B cell (primary cell): Measurements from ENCODE around the gene AGR3.

Experiments
- EZH2 ChIP-seq: IDR thresholded peaks from 2 replicates; pipeline ENCODE4 v1.6.1; 2012; ENCODE audit warnings: borderline replicate concordance, low read depth, mild to moderate bottlenecking, moderate library complexity, low read length; ENCODE audit not compliant: insufficient read depth, poor library complexity, severe bottlenecking
- TF ChIP-seq, protein P1 (sequence below): fragments of 200-600 bp; IDR thresholded peaks from one replicate; pipeline ENCODE4 v1.8.0; 2022; ENCODE audit warnings: antibody characterized with exemption, mild to moderate bottlenecking

DNA sequence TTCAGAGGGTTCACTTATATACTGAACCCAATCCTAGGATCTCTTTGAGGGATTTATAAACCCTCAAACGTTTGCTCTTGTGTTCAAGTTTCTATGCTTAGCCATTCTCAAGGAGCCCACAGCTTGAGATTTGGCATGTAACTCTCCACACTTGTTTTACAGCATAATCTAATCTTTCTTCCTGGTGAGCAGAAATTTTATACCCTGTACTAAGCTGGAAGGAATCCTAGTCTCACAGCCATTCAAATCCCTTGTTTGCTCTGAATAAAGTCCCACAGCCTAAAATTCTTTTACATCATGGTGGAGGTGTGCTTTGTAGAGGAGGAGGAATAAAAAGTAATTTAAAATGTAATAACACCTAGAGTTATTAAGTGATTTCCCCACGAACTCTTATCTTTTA is 71.7 kb downstream of the AGR3 start:
- TF ChIP-seq, protein P1, sequence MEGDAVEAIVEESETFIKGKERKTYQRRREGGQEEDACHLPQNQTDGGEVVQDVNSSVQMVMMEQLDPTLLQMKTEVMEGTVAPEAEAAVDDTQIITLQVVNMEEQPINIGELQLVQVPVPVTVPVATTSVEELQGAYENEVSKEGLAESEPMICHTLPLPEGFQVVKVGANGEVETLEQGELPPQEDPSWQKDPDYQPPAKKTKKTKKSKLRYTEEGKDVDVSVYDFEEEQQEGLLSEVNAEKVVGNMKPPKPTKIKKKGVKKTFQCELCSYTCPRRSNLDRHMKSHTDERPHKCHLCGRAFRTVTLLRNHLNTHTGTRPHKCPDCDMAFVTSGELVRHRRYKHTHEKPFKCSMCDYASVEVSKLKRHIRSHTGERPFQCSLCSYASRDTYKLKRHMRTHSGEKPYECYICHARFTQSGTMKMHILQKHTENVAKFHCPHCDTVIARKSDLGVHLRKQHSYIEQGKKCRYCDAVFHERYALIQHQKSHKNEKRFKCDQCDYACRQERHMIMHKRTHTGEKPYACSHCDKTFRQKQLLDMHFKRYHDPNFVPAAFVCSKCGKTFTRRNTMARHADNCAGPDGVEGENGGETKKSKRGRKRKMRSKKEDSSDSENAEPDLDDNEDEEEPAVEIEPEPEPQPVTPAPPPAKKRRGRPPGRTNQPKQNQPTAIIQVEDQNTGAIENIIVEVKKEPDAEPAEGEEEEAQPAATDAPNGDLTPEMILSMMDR: no peak
- TF ChIP-seq EZH2: no peak
